Activated CD8-positive, alpha-beta T cell treated with anti-CD3 and anti-CD28 coated beads for 36 hours (primary cell): Measurements from ENCODE around the gene CTNNA3. TPM values are rescaled to one million over a fixed set of nuclear protein-coding genes. Genes with fewer than 3 reads are reported as not detected.

Experiments used
- ATAC-seq: fragments of 200-7000 bp; cut with Tn5 transposase; one replicate; pipeline ENCODE4 v1.10.0; 2021; ENCODE audit warnings: mild to moderate bottlenecking, moderate library complexity
- CTCF ChIA-PET: fragments of 350-600 bp; sonication (Branson Sonifier 250); formaldehyde crosslinking; loops from one replicate; lab custom pipeline; 2021; ENCODE audit warnings: antibody characterized with exemption; lab: Charles Lee
- POLR2A ChIA-PET: fragments of 350-600 bp; sonication (Branson Sonifier 250); formaldehyde crosslinking; loops from one replicate; lab custom pipeline; 2021; ENCODE audit warnings: antibody characterized with exemption; lab: Charles Lee
- DNase-seq: peaks from one replicate; pipeline ENCODE4 v3.0.0-alpha.2; 2020
- H3K27ac Mint-ChIP-seq: one replicate; pipeline ENCODE4 v1.8.0; 2021; ENCODE audit warnings: mild to moderate bottlenecking, mixed read lengths
- H3K27me3 Mint-ChIP-seq: one replicate; pipeline ENCODE4 v1.8.0; 2021; ENCODE audit warnings: mixed read lengths
- H3K36me3 Mint-ChIP-seq: one replicate; pipeline ENCODE4 v1.8.0; 2021; ENCODE audit warnings: low read depth, mixed read lengths
- H3K4me1 Mint-ChIP-seq: one replicate; pipeline ENCODE4 v1.8.0; 2021; ENCODE audit warnings: low read depth, mixed read lengths
- H3K4me3 Mint-ChIP-seq: one replicate; pipeline ENCODE4 v1.8.0; 2021; ENCODE audit warnings: mild to moderate bottlenecking, moderate library complexity, mixed read lengths
- H3K9me3 Mint-ChIP-seq: one replicate; pipeline ENCODE4 v1.8.0; 2021; ENCODE audit warnings: mixed read lengths
- CTCF ChIP-seq: fragments of 200-600 bp; IDR thresholded peaks from one replicate; pipeline ENCODE4 v1.8.0; 2022; ENCODE audit warnings: antibody characterized with exemption, mild to moderate bottlenecking
- intact Hi-C: fragments of 100-400 bp; cut with micrococcal nuclease; formaldehyde crosslinking; loops from one replicate; pipeline ENCODE4 v1.10.0; 2022
- total RNA-seq, 2 experiments: library from RNA; stranded (reverse); gene quantifications; one replicate each; pipeline ENCODE4 v1.2.3, GENCODE V29; 2021

The CTNNA3 gene
- total RNA-seq, 2 experiments from 2014 or later = not detected

GRCh38 chr10:66916030-66916429, 780.0 kb downstream of the CTNNA3 start:
- DNase-seq (no peak), ATAC-seq (no peak)
- POLR2A ChIA-PET = no interaction called here
- H3K27ac Mint-ChIP-seq = no peak overlapping the region
- H3K27me3 Mint-ChIP-seq = no peaks in the 10 kb centered on the region
- CTCF ChIA-PET = no interaction called here
- no peaks in the 10 kb centered on the region for H3K36me3 Mint-ChIP-seq
- H3K9me3 Mint-ChIP-seq = peaks cover 2% of the 10 kb centered on the region
- TF ChIP-seq CTCF = no peak
- intact Hi-C loops = no loop called here
- H3K4me3 Mint-ChIP-seq = no peak overlapping the region
- no peaks in the 10 kb centered on the region for H3K4me1 Mint-ChIP-seq

DNA sequence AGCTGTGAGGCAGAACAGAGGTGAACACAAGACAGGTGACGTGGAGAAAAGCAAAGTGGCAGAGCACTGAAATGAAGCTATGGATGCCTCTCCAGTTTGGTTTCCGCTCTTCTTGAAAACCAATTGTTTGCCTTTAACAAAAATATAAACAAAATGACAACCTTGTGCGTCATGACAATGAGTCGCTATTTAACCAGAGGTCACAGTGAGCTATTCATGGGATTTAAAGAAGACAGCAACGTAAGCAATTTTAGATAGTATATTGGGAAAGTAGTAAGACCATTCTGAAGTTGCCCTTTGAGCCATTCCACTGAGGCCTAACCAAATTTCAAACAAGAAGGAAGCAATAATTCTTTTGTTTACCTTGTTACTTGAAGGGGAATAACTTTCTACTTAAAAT, 785.3 kb downstream of the CTNNA3 start:
- no peak for TF ChIP-seq CTCF
- no peaks in the 10 kb centered on the region for H3K27me3 Mint-ChIP-seq
- POLR2A ChIA-PET = no interaction called here
- ATAC-seq = no peak
- peaks cover 2% of the 10 kb centered on the region for H3K9me3 Mint-ChIP-seq
- no peak overlapping the region for H3K4me3 Mint-ChIP-seq
- no peaks in the 10 kb centered on the region for H3K36me3 Mint-ChIP-seq
- H3K4me1 Mint-ChIP-seq = no peaks in the 10 kb centered on the region
- H3K27ac Mint-ChIP-seq = no peak overlapping the region
- intact Hi-C loops = no loop called here
- no peak for DNase-seq
- CTCF ChIA-PET = no interaction called here

- TF ChIP-seq CTCF = no peak
- H3K27me3 Mint-ChIP-seq = no peaks in the 10 kb centered on the region
- H3K4me1 Mint-ChIP-seq = no peaks in the 10 kb centered on the region
- CTCF ChIA-PET = no interaction called here
- H3K4me3 Mint-ChIP-seq = no peak overlapping the region
- DNase-seq = no peak
- intact Hi-C loops = no loop called here
- ATAC-seq = no peak
- POLR2A ChIA-PET = no interaction called here
- no peaks in the 10 kb centered on the region for H3K36me3 Mint-ChIP-seq
- no peak overlapping the region for H3K27ac Mint-ChIP-seq
- peaks cover 4% of the 10 kb centered on the region for H3K9me3 Mint-ChIP-seq
Observed at GRCh38 chr10:66892871-66893270, 803.1 kb downstream of the CTNNA3 start.

GRCh38 chr10:66888237-66888636, 807.8 kb downstream of the CTNNA3 start:
- H3K27ac Mint-ChIP-seq = no peak overlapping the region
- ChIA-PET CTCF (no interaction called here), POLR2A (no interaction called here)
- H3K4me1 Mint-ChIP-seq = no peaks in the 10 kb centered on the region
- DNase-seq (no peak), ATAC-seq (no peak)
- no peak for TF ChIP-seq CTCF
- no peaks in the 10 kb centered on the region for H3K36me3 Mint-ChIP-seq
- no peaks in the 10 kb centered on the region for H3K27me3 Mint-ChIP-seq
- H3K4me3 Mint-ChIP-seq = no peak overlapping the region
- intact Hi-C loops = no loop called here
- peaks cover 4% of the 10 kb centered on the region for H3K9me3 Mint-ChIP-seq

GRCh38 chr10:66886848-66887247, 809.1 kb downstream of the CTNNA3 start:
- Mint-ChIP-seq H3K9me3 (peaks cover 4% of the 10 kb centered on the region), H3K4me3 (no peak overlapping the region), H3K4me1 (no peaks in the 10 kb centered on the region), H3K27ac (no peak overlapping the region), H3K27me3 (no peaks in the 10 kb centered on the region), H3K36me3 (no peaks in the 10 kb centered on the region)
- ATAC-seq (no peak), DNase-seq (no peak)
- intact Hi-C loops = no loop called here
- ChIA-PET POLR2A (no interaction called here), CTCF (no interaction called here)
- no peak for TF ChIP-seq CTCF
